ENCODE measurements around the gene UBE2E2. TPM values are rescaled to one million over a fixed set of nuclear protein-coding genes. Genes with fewer than 3 reads are reported as not detected.

Gene UBE2E2
- total and polyA plus RNA-seq, 2 experiments from 2014 or later = 140 to 246 TPM

DNA sequence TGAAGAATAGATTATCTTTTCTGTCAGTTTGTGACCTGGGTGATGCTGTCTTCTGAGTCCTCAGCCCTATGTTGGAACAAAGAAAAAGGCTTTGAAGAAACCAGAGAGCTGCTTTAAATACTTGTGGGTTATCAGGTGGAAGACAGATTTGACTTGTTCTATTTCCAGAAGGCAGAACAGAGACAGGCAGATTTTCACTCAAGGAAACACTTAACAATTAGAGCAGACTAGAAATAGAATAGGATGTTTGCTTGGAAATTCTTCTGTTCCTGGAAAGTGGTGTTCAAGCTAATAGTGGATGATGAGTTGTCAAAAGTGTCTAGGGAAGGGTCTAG is 219.4 kb downstream of the UBE2E2 start:
- peak in 1 of 2 donors; percentile 46 for DNase-seq (ENCODE audit: low read depth in 1 of 2, low spot score in 1 of 2)
- no peak overlapping the region for H3K4me3 ChIP-seq
- H3K27ac ChIP-seq = peak overlapping the region; percentile 69
- H3K9me3 ChIP-seq (ENCODE audit: low read depth) = no peaks in the 10 kb centered on the region
- TF ChIP-seq, protein P1, sequence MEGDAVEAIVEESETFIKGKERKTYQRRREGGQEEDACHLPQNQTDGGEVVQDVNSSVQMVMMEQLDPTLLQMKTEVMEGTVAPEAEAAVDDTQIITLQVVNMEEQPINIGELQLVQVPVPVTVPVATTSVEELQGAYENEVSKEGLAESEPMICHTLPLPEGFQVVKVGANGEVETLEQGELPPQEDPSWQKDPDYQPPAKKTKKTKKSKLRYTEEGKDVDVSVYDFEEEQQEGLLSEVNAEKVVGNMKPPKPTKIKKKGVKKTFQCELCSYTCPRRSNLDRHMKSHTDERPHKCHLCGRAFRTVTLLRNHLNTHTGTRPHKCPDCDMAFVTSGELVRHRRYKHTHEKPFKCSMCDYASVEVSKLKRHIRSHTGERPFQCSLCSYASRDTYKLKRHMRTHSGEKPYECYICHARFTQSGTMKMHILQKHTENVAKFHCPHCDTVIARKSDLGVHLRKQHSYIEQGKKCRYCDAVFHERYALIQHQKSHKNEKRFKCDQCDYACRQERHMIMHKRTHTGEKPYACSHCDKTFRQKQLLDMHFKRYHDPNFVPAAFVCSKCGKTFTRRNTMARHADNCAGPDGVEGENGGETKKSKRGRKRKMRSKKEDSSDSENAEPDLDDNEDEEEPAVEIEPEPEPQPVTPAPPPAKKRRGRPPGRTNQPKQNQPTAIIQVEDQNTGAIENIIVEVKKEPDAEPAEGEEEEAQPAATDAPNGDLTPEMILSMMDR (IDR thresholded peaks at IDR 0.05; ENCODE audit: low read depth, low read length) = no peak
- H3K27me3 ChIP-seq = no peaks in the 10 kb centered on the region
- H3K4me1 ChIP-seq (ENCODE audit: low read depth) = peaks cover 42% of the 10 kb centered on the region
- H3K36me3 ChIP-seq = no peaks in the 10 kb centered on the region

DNA sequence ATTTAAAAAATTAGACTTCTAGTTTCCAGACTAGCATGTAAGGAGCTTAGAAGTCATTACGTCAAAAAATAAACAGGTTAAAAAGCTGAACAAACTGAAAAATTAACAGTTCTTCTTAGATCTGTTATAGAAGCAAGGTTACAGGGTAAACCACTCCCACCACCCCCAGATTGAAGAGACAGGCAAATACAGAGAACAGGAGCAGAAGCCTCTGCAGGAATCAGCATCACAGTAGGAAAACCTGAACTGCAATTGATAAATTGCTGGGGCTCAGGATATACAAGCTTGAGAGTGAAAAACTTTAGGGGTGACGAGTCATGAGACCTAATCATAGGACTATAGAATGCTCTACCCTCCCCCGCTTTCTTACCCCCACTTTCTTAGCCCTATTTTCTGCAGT is 222.3 kb downstream of the UBE2E2 start:
- H3K4me1 ChIP-seq (ENCODE audit: low read depth) = peaks cover 34% of the 10 kb centered on the region
- no peak for DNase-seq (ENCODE audit: low read depth in 1 of 2, low spot score in 1 of 2)
- H3K4me3 ChIP-seq = no peak overlapping the region
- H3K9me3 ChIP-seq (ENCODE audit: low read depth) = no peaks in the 10 kb centered on the region
- H3K27me3 ChIP-seq = no peaks in the 10 kb centered on the region
- no peaks in the 10 kb centered on the region for H3K36me3 ChIP-seq
- TF ChIP-seq, protein P1 (IDR thresholded peaks at IDR 0.05; ENCODE audit: low read depth, low read length) = no peak
- no peak overlapping the region for H3K27ac ChIP-seq

DNA sequence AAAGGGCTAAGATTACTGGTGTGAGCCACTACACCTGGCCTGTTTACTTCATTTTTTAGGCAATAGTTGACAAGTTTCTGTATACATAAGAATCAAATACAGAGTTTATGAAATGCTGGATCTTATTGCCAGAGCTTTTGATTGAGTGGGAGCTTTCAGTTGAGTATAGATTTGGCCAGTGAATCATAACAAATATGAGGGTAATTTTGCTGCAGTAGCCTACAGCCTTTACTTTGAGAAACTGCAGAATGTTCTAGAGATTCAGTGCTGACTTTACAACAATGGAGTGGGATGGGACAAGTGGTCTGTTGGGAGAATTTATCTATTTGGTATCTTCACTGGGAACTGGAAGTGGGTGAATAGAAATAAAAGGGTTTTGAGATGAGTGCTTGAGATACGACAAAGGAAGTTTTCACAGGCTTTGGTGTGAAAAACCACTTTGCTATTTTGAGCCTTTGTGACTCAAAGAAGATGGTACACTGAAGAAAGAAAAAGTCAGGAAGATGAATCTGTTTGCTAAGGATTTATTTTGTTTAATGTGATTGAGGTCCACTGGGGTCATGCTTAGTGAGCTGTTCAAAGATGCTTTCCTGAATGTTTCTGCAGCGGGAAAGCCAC is 227.8 kb downstream of the UBE2E2 start:
- Histone ChIP-seq H3K36me3 (no peaks in the 10 kb centered on the region), H3K27ac (no peak overlapping the region), H3K9me3 (ENCODE audit: low read depth) (no peaks in the 10 kb centered on the region), H3K4me1 (ENCODE audit: low read depth) (no peaks in the 10 kb centered on the region), H3K4me3 (no peak overlapping the region), H3K27me3 (no peaks in the 10 kb centered on the region)
- TF ChIP-seq, protein P1 (IDR thresholded peaks at IDR 0.05; ENCODE audit: low read depth, low read length) = no peak
- no peak for DNase-seq (ENCODE audit: low read depth in 1 of 2, low spot score in 1 of 2)

DNA sequence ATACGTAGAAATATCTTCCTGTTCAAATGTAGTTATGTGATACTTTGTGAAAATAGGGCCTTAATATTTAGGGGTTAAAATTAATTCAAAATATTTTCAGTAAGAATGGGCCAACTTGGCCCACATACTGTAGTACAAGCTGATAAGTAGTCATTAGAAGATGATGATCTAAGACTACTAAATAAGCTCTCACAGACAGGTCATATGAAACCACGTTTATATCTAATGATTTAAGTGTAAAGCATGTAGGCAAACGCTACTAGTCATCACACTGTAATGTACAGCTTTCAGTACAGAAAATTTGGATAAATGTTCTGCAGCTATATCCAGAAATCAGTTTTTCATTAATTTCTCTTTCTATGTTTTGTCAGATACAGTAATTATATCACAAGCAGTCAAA is 228.6 kb downstream of the UBE2E2 start:
- Histone ChIP-seq H3K27me3 (no peaks in the 10 kb centered on the region), H3K4me1 (ENCODE audit: low read depth) (peaks cover 4% of the 10 kb centered on the region), H3K9me3 (ENCODE audit: low read depth) (no peaks in the 10 kb centered on the region), H3K4me3 (no peak overlapping the region), H3K27ac (no peak overlapping the region), H3K36me3 (no peaks in the 10 kb centered on the region)
- DNase-seq (ENCODE audit: low read depth in 1 of 2, low spot score in 1 of 2) = no peak
- TF ChIP-seq, protein P1 (IDR thresholded peaks at IDR 0.05; ENCODE audit: low read depth, low read length) = no peak

DNA sequence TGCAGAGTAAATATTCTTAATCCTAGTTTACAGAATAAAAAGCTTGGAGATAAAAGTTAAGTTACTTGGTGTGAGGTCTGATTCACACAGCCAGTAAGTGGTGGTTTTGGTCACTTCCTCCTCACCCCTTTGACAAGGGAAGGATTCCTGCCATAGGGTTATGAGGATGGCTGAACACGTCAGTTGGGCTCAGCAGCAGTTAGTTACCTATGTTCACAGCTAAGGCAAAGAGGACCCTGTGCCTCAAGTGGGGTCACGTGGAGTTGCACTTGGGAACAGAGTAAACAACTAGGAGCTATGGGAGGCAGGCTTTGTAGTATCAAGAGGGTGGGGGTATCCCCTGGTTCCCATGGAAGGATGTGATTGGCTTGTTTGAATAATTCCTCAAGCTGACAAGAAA is 232.2 kb downstream of the UBE2E2 start:
- H3K36me3 ChIP-seq = no peaks in the 10 kb centered on the region
- no peaks in the 10 kb centered on the region for H3K9me3 ChIP-seq (ENCODE audit: low read depth)
- DNase-seq (ENCODE audit: low read depth in 1 of 2, low spot score in 1 of 2) = no peak
- no peaks in the 10 kb centered on the region for H3K27me3 ChIP-seq
- no peak overlapping the region for H3K4me3 ChIP-seq
- H3K4me1 ChIP-seq (ENCODE audit: low read depth) = peaks cover 16% of the 10 kb centered on the region
- no peak overlapping the region for H3K27ac ChIP-seq
- TF ChIP-seq, protein P1 (IDR thresholded peaks at IDR 0.05; ENCODE audit: low read depth, low read length) = no peak
